Fibroblast of peridontal ligament (primary cell): ENCODE data around the gene SCO1.
"Not testable (repeated sequence)": the region's sequence is repeated elsewhere in the genome, so short reads cannot be mapped to it uniquely, and the experiment has no call there.

ENCODE experiments used
- DNase-seq: peaks from one replicate; pipeline ENCODE4 v3.0.0-alpha.2; 2010; ENCODE audit errors: extremely low read depth

Gene SCO1

GRCh38 chr17:10697092-10698081 lies at the start of gene SCO1, which contains the start of gene ADPRM:
Gene SCO1, minus strand, starts transcription at chr17:10697533. Its CDS starts 26 bp downstream, at chr17:10697507.
Gene ADPRM, plus strand, starts transcription at chr17:10697594. Its CDS starts 7,333 bp downstream, at chr17:10704927.
- DNase-seq, result peak; percentile 91

- peak; percentile 54 for DNase-seq
These were observed 47.9 kb upstream of the SCO1 start for GRCh38 chr17:10745231-10745630.

DNA sequence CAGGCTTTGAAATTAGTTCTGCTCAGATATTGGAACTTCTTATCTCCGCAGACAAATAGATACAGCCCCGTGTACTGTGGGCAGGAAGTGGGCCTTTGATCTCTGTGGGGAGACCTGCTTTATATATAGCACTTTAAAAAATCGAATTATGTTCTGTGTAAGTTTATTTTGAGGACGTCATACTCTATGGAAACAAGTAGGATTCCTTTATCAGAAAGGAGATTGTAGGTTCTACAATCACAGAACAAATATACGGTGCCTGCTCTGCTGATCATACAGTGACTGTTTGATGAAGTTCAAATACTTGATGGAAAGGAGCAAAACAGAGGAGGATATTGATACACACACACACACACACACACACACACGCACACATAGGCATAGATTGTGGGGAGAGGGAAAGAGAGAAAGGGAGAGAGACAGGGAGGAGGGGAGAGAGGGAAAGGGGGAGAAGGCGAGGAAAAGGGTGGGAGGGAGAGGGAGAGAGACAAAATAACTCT lies 47.2 kb upstream of the SCO1 start:
- DNase-seq, result no peak

DNA sequence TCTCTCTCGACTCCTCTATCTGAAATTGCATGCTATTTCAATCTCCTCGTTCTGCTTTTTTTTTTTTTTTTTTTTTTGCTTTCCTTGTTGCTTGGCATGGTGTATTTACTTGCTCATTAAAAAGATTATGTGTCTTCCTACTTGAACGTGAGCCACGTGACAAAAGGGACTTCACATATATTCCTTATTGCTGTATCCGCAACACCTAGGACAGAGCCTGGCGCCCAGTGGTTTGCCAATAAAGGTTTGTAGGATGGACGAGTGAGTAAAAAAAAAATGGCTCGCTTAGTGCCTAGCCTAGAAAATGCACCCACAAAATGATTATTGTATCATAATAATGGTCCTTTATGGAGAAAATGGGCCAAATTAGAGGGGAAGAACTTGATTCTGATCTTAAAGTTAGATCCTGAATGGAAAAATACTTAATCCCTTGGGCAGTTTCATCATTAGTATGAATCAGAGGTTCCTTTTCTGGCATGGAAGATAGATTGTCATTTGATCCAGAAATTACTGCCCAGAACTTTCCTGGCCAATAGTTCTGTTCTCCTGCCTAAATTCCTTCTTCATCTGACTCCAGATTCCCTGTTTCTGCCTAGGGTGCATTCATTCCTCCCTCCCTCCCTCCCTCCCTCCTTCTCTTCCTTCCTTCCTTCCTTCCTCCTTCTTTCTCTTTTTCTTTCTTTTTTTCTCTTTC lies 46.1 kb upstream of the SCO1 start:
- peak; percentile 84 for DNase-seq

DNA sequence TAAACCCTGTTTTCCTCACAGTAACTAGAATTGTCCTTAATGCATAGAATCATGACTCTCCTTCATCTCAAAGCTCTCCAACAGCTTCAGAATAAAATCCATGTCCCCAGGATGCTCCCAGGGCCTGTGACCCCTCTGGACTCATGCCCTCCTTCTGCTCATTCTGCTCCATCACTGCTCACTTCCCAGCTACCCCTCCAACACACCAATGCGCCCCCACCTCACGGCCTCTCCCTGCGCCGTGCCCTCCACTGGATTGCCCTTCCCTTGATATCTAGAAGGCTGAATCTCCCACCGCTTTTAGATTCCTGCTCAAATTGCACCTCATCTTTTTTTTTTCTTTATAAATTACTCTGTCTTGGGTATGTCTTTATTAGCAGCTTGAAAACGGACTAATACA lies 45.1 kb upstream of the SCO1 start:
- no peak for DNase-seq

GRCh38 chr17:10741416-10742135 lies 44.2 kb upstream of the SCO1 start:
- DNase-seq, result no peak

DNA sequence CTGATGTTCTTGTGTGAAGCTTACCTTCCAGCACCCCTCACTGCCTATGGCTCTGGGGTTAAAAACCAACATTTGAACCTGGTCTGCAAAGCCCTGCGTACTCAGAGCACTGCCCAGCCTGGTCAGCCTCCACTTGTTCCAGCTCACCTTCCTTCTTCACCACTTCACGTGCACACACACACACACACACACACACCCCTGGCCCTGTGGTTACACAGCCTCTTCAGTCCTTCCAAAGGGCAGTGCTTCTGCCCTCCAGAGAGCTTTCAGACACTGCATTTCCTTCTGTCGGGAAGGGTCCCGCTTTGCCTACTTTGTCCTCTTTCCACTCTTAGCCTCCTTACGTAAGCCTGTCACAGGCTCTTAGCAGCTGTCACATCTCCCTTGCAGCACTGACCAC lies 42.1 kb upstream of the SCO1 start:
- DNase-seq, result no peak

- DNase-seq, result no peak
These were observed 41.4 kb upstream of the SCO1 start for GRCh38 chr17:10738521-10739258.

DNA sequence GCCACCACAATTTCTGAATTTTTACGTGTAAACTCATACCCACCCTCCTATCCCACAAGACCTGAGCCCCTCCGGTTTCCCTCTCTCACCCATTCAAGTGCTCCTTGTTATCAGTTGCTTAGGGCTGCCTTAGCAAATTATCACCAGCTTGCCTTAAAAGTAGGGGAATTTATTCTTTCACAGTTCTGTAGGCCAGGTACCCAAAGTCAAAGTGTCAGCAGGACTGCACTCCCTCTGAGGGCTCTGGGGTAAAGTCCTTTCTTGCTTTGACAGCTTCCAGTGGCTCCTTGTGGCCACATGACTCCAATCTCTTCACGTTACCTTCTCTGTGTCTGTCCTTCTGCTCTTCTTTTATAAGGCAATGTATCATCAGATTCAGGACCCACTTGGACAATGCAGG lies 40.4 kb upstream of the SCO1 start:
- no peak for DNase-seq

DNA sequence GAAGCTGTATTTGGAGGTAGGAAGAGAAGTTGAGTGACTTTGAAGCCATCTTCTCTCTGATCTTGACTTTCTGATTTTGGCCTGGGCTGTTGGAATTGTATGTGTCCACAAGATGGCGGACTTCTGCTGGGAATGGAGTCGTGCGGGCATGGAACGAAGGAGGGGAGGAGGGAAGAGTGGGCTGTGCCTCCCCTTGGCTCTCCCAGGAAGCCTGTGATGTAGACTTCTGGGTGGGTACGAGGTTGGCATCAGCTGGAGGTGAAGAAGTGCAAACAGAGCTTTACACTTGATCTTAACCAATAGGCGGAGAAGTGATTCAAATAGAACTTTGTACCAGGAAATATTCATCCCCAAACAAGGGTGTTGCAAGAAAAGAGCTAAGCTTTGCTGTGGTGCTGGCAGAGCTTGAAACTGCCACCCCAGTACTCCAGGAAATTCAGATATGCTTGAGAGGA lies 39.9 kb upstream of the SCO1 start:
- peak; percentile 71 for DNase-seq

- no peak for DNase-seq
These were observed 38.5 kb upstream of the SCO1 start for GRCh38 chr17:10735821-10736220.

GRCh38 chr17:10735251-10735650 lies 37.9 kb upstream of the SCO1 start:
- DNase-seq, result no peak

- DNase-seq, result no peak
These were observed 36.3 kb upstream of the SCO1 start for GRCh38 chr17:10733666-10734065.

DNA sequence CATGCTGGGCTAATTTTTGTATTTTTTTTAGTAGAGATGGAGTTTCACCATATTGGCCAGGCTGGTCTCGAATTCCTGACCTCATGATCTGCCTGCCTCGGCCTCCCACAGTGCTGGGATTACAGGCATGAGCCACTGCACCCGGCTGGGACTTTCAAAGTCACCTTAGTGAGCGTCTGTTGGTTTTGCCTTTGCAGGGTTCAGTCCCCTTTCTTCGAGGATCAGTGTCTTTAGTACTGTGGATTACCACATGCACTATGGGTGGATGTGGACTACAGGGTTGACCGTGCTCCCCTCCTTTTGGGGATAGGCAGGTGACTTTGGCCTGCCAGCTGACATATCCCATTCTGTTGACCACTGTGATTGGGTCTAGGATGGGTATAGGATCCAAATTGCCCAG lies 34.8 kb upstream of the SCO1 start:
- not testable (repeated sequence) for DNase-seq

GRCh38 chr17:10731408-10731879 lies 34.1 kb upstream of the SCO1 start:
- DNase-seq, result no peak

DNA sequence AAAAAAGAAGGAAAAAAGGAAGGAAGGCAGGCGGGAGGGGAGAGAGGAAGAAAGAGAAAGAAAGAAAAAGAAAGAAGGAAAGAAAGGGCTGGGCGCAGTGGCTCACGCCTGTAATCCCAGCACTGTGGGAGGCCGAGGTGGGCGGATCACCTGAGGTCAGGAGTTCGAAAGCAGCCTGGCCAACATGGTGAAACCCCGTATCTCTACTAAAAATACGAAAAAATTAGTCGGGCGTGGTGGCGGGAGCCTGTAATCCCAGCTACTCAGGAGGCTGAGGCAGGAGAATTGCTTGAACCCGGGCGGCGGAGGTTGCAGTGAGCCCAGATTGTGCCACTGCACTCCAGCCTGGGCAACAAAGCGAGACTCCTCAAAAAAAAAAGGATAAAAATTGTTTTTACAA lies 32.9 kb upstream of the SCO1 start:
- not testable (repeated sequence) for DNase-seq

DNA sequence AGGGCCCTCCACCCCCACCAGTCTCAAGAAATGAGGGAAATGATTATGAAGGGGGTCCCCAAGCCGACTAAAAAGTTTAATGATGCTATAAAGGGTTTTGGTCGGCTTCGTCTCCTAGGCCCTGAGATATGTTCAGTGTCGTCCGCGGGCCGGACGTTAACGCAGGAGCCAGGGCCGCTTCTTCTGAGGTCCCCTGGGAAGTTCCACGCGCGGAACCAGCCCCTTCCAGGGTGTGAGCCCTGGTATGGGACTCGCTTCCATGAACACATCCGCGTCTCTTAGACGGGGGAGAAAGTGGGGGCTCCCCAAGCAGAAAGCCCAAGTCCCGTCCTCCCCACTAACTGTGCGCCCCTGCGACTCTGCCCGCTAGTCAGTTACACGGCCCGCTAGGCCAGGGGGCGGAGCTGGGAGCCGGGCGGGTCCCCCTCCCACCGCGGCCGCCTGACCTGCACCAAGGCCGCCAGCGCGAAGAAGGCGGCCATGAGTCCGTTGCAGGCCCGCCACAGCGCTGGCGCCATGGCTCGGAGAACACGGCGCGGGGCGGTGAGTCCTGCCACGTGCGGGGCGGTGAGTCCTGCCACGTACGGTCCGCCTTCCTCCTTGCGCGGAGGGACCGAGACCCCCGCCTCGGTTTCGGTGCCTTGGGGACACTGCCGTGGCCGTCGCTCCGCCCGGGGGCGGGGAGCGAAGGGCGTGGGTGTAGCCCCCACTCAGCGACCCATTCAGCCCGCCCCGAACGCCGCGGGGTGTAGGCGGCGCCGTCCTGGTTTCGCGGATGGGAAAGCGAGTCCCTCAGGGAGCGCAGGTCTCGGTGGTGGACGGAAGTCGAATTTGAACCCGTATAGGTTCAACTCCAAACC lies 32.2 kb upstream of the SCO1 start, which contains the start of gene TMEM220:
Gene TMEM220 (minus strand): TSS at position 690 of the 860 bp plus-strand sequence. CDS start 172 bp downstream, at position 518.
- peak; percentile 66 for DNase-seq

- no peak for DNase-seq
These were observed 31.1 kb upstream of the SCO1 start for GRCh38 chr17:10728331-10728892.

- DNase-seq, result no peak
These were observed 29.9 kb upstream of the SCO1 start for GRCh38 chr17:10727192-10727591.
